Suppressor macrophage treated with lipopolysaccharide for 4 hours (primary cell): ENCODE data around the gene TBL1Y.

ENCODE experiments used
- DNase-seq: peaks from one replicate; pipeline ENCODE4 v3.0.0-alpha.2; 2020

TBL1Y gene

GRCh38 chrY:7092836-7093235 is 182.3 kb downstream of the TBL1Y start:
- peak; percentile 0 for DNase-seq

- DNase-seq: no peak
Measured at GRCh38 chrY:7094365-7094764, 183.9 kb downstream of the TBL1Y start.

GRCh38 chrY:7097021-7097420 is 186.5 kb downstream of the TBL1Y start:
- DNase-seq: no peak

- DNase-seq: peak; percentile 0
Measured at GRCh38 chrY:7099742-7100141, 189.2 kb downstream of the TBL1Y start.

GRCh38 chrY:7102680-7103079 is 192.2 kb downstream of the TBL1Y start:
- DNase-seq: no peak

GRCh38 chrY:7107179-7107578 is 196.7 kb downstream of the TBL1Y start:
- DNase-seq: no peak

GRCh38 chrY:7110086-7110485 is 199.6 kb downstream of the TBL1Y start:
- DNase-seq: no peak

- no peak for DNase-seq
Measured at GRCh38 chrY:7115871-7116270, 205.4 kb downstream of the TBL1Y start.

- no peak for DNase-seq
Measured at GRCh38 chrY:7122202-7122601, 211.7 kb downstream of the TBL1Y start.

GRCh38 chrY:7125136-7126056 is 214.9 kb downstream of the TBL1Y start:
- DNase-seq: no peak

GRCh38 chrY:7128211-7128610 is 217.7 kb downstream of the TBL1Y start:
- no peak for DNase-seq
